Astrocyte (in vitro differentiated cells and primary cell): ENCODE measurements around the gene RPL6. TPM values are rescaled to one million over a fixed set of nuclear protein-coding genes. Genes with fewer than 3 reads are reported as not detected.

Experiments
- DNase-seq: peaks from one replicate; pipeline ENCODE4 v3.0.0-alpha.2; 2010; ENCODE audit warnings: low read depth
- FAIRE-seq: peaks from 2 replicates; lab custom pipeline; 2011; peaks lifted over from hg19 to GRCh38; lab: Jason Lieb, UNC
- H2AFZ ChIP-seq: 2 replicates; pipeline ENCODE4 v1.6.0; 2012; ENCODE audit warnings: low read depth, low read length, inconsistent platforms
- H3K27ac ChIP-seq: 2 replicates; pipeline ENCODE4 v1.5.1; 2011; ENCODE audit warnings: low read depth, low read length, inconsistent platforms
- H3K27me3 ChIP-seq: 2 replicates; pipeline ENCODE4 v1.6.0; 2011; ENCODE audit warnings: low read length, inconsistent platforms; ENCODE audit not compliant: insufficient read depth
- H3K36me3 ChIP-seq: 2 replicates; pipeline ENCODE4 v1.5.1; 2011; ENCODE audit warnings: low read length, inconsistent platforms; ENCODE audit not compliant: insufficient read depth
- H3K4me1 ChIP-seq: 2 replicates; pipeline ENCODE4 v1.5.1; 2011; ENCODE audit warnings: low read length, inconsistent platforms; ENCODE audit not compliant: insufficient read depth
- H3K4me2 ChIP-seq: 2 replicates; pipeline ENCODE4 v1.6.0; 2012; ENCODE audit warnings: low read length, inconsistent platforms
- H3K4me3 ChIP-seq: 2 replicates; pipeline ENCODE4 v1.5.1; 2011; ENCODE audit warnings: low read depth, mild to moderate bottlenecking, low read length, inconsistent platforms; ENCODE audit not compliant: insufficient read depth
- H3K79me2 ChIP-seq: 2 replicates; pipeline ENCODE4 v1.6.0; 2012; ENCODE audit warnings: mild to moderate bottlenecking, low read length, inconsistent platforms; ENCODE audit not compliant: insufficient read depth
- H3K9ac ChIP-seq: 2 replicates; pipeline ENCODE4 v1.6.0; 2012; ENCODE audit warnings: mild to moderate bottlenecking, low read length, inconsistent platforms
- H3K9me3 ChIP-seq: 2 replicates; pipeline ENCODE4 v1.5.1; 2012; ENCODE audit warnings: low read depth, mild to moderate bottlenecking, low read length, inconsistent platforms; ENCODE audit not compliant: insufficient read depth
- H4K20me1 ChIP-seq: 2 replicates; pipeline ENCODE4 v1.6.0; 2012; ENCODE audit warnings: low read length, inconsistent platforms; ENCODE audit not compliant: insufficient read depth
- H3K27ac Mint-ChIP-seq: one replicate; pipeline ENCODE4 v1.8.0; 2021; ENCODE audit warnings: mild to moderate bottlenecking, mixed read lengths; ENCODE audit not compliant: unreplicated experiment
- H3K27me3 Mint-ChIP-seq: one replicate; pipeline ENCODE4 v1.8.0; 2021; ENCODE audit warnings: low read depth, mixed read lengths; ENCODE audit not compliant: unreplicated experiment
- H3K36me3 Mint-ChIP-seq: one replicate; pipeline ENCODE4 v1.8.0; 2021; ENCODE audit warnings: low read depth, mixed read lengths; ENCODE audit not compliant: unreplicated experiment
- H3K4me1 Mint-ChIP-seq: one replicate; pipeline ENCODE4 v1.8.0; 2021; ENCODE audit warnings: low read depth, mixed read lengths; ENCODE audit not compliant: unreplicated experiment
- H3K4me3 Mint-ChIP-seq: one replicate; pipeline ENCODE4 v1.8.0; 2021; ENCODE audit warnings: mild to moderate bottlenecking, moderate library complexity, mixed read lengths; ENCODE audit not compliant: unreplicated experiment
- H3K9me3 Mint-ChIP-seq: one replicate; pipeline ENCODE4 v1.8.0; 2021; ENCODE audit warnings: mild to moderate bottlenecking, mixed read lengths; ENCODE audit not compliant: unreplicated experiment
- EZH2 ChIP-seq: IDR thresholded peaks from 2 replicates; pipeline ENCODE4 v1.6.1; 2012; ENCODE audit warnings: mild to moderate bottlenecking, low read length, inconsistent platforms; ENCODE audit not compliant: insufficient read depth
- total RNA-seq: library from RNA; stranded (reverse); gene quantifications from 2 replicates; pipeline ENCODE4 v1.2.1, GENCODE V29; 2021
- TF ChIP-seq, protein P1 (sequence below): IDR thresholded peaks from 2 replicates; pipeline ENCODE4 v1.5.1; 2011; ENCODE audit warnings: low read depth, mild to moderate bottlenecking, inconsistent platforms, low read length, moderate library complexity; ENCODE audit not compliant: insufficient read depth

RPL6 gene
- total RNA-seq, 1 donor from 2014 or later: 1,136 TPM

DNA sequence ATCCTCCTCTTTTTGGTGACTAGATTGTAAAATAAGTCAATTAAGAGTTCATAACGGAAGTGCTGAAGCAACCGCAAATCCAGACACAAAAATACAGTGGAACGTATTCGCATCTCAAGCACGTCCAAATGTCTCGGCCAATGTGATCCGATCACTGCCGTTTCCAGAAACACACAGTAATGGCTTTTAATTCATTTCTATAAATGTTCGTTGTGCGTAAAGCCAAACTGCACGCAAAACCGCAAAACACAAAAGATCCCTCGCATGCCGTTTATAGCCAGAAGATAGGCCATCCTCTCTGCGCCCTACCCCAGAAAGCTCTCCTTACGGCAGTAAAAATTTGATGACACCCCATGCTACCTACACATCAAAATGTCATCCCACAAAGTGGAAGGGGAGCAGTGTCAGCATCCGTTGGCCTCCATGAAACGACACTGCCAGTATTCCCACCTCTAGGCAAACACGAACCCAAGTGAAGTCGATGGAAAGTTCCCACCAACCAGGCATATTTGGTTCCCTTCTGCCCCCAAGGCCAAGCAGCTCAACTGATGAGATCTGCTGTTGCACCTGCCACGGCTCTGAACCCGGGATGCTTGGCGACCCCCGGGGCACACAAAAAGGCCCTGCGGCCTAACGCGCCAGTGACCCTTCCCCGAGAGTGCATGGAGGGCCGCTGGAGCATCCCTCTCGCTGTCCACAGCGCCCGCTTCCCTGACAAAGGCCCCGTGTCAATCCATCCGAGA is 28.6 kb downstream of the RPL6 start:
- H3K4me2 ChIP-seq: peak overlapping the region; percentile 93
- H3K9ac ChIP-seq: peak overlapping the region; percentile 83
- Mint-ChIP-seq H3K4me1 (peaks cover 8% of the 10 kb centered on the region), H3K4me3 (peak overlapping the region; percentile 97), H3K27me3 (no peaks in the 10 kb centered on the region), H3K9me3 (peaks cover 2% of the 10 kb centered on the region), H3K27ac (peak overlapping the region; percentile 85), H3K36me3 (no peaks in the 10 kb centered on the region)
- FAIRE-seq (no peak), DNase-seq (peak; percentile 36)
- no peaks in the 10 kb centered on the region for H3K9me3 ChIP-seq
- peak overlapping the region; percentile 37 for H2AFZ ChIP-seq
- H3K27me3 ChIP-seq: no peaks in the 10 kb centered on the region
- no peak for TF ChIP-seq EZH2
- H3K4me3 ChIP-seq: peak overlapping the region; percentile 70
- peaks cover 32% of the 10 kb centered on the region for H4K20me1 ChIP-seq
- H3K36me3 ChIP-seq: no peaks in the 10 kb centered on the region
- H3K27ac ChIP-seq: no peak overlapping the region
- peaks cover 13% of the 10 kb centered on the region for H3K4me1 ChIP-seq
- peaks cover 53% of the 10 kb centered on the region for H3K79me2 ChIP-seq

DNA sequence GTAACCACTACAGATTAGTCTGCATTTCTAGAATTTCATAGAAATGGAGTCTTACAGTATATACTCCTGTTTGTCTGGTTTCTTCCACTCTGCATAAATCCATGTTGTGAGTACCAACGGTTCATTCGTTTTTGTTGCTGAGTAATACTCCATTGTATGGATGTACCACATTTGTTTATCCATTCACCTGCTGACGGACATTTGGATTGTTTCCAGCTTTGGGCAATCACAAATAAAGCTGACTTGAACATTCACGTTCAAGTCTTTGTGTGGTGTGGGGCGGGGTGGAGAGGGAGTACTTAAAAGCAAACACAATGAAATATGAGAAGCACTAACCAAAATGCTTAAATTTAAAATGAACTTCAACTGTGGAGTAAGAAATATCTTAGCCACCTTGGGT is 34.3 kb downstream of the RPL6 start:
- H3K36me3 Mint-ChIP-seq: no peaks in the 10 kb centered on the region
- H3K27ac Mint-ChIP-seq: no peak overlapping the region
- no peaks in the 10 kb centered on the region for H3K4me1 ChIP-seq
- no peak overlapping the region for H3K4me3 ChIP-seq
- peaks cover 5% of the 10 kb centered on the region for H3K4me1 Mint-ChIP-seq
- no peaks in the 10 kb centered on the region for H3K36me3 ChIP-seq
- H4K20me1 ChIP-seq: peaks cover 50% of the 10 kb centered on the region
- no peaks in the 10 kb centered on the region for H3K27me3 ChIP-seq
- TF ChIP-seq, protein P1, sequence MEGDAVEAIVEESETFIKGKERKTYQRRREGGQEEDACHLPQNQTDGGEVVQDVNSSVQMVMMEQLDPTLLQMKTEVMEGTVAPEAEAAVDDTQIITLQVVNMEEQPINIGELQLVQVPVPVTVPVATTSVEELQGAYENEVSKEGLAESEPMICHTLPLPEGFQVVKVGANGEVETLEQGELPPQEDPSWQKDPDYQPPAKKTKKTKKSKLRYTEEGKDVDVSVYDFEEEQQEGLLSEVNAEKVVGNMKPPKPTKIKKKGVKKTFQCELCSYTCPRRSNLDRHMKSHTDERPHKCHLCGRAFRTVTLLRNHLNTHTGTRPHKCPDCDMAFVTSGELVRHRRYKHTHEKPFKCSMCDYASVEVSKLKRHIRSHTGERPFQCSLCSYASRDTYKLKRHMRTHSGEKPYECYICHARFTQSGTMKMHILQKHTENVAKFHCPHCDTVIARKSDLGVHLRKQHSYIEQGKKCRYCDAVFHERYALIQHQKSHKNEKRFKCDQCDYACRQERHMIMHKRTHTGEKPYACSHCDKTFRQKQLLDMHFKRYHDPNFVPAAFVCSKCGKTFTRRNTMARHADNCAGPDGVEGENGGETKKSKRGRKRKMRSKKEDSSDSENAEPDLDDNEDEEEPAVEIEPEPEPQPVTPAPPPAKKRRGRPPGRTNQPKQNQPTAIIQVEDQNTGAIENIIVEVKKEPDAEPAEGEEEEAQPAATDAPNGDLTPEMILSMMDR: no peak
- TF ChIP-seq EZH2: no peak
- FAIRE-seq (no peak), DNase-seq (no peak)
- no peak overlapping the region for H3K9ac ChIP-seq
- H3K27ac ChIP-seq: no peak overlapping the region
- peaks cover 84% of the 10 kb centered on the region for H3K79me2 ChIP-seq
- peaks cover 2% of the 10 kb centered on the region for H3K9me3 Mint-ChIP-seq
- no peak overlapping the region for H3K4me2 ChIP-seq
- H3K27me3 Mint-ChIP-seq: no peaks in the 10 kb centered on the region
- H3K4me3 Mint-ChIP-seq: no peak overlapping the region
- no peak overlapping the region for H2AFZ ChIP-seq
- no peaks in the 10 kb centered on the region for H3K9me3 ChIP-seq

DNA sequence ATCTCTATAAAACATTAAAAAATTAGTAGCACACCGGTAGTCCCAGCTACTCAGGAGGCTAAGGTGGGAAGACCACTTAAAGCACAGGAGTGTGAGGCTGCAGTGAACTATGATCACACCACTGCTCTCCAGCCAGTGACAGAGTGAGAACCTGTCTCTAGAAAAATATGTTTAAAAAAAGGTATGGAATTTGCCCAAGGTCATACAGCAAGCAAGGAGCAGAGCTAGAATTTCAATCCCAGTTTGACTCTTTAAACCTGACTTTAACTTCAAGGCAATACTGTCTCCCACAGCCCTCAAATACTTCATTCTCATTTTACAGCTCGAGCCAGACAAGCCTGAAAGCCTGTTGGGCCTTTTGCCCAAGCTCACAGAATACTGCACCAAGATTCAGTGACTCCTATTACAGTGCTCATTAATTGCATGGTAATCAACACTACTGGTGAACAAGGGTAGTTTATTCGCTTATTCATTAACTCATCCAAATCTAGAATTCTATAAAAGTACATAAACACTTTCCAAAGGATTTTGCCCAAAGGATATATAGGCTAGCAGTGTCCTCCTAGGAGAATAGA is 35.2 kb downstream of the RPL6 start:
- Histone ChIP-seq H3K9me3 (no peaks in the 10 kb centered on the region), H3K9ac (no peak overlapping the region), H3K36me3 (no peaks in the 10 kb centered on the region), H3K27ac (no peak overlapping the region), H3K4me3 (no peak overlapping the region), H4K20me1 (peaks cover 53% of the 10 kb centered on the region), H3K4me1 (no peaks in the 10 kb centered on the region), H3K27me3 (no peaks in the 10 kb centered on the region), H3K4me2 (no peak overlapping the region), H2AFZ (no peak overlapping the region), H3K79me2 (peaks cover 84% of the 10 kb centered on the region)
- Mint-ChIP-seq H3K9me3 (peaks cover 2% of the 10 kb centered on the region), H3K36me3 (no peaks in the 10 kb centered on the region), H3K4me1 (peaks cover 8% of the 10 kb centered on the region), H3K27ac (no peak overlapping the region), H3K27me3 (no peaks in the 10 kb centered on the region), H3K4me3 (no peak overlapping the region)
- TF ChIP-seq, protein P1: no peak
- no peak for TF ChIP-seq EZH2
- no peak for DNase-seq
- FAIRE-seq: no peak
